ENCODE measurements around the gene TNFAIP2.
"Not testable (repeated sequence)": the region's sequence is repeated elsewhere in the genome, so short reads cannot be mapped to it uniquely, and the experiment has no call there.

Gene TNFAIP2

GRCh38 chr14:103158688-103159087, 35.4 kb downstream of the TNFAIP2 start:
- no peak for DNase-seq

GRCh38 chr14:103160321-103161053, 37.2 kb downstream of the TNFAIP2 start:
- DNase-seq = no peak

- no peak for DNase-seq
Measured at GRCh38 chr14:103161054-103161397, 37.8 kb downstream of the TNFAIP2 start.

GRCh38 chr14:103163199-103163598, 39.9 kb downstream of the TNFAIP2 start:
- DNase-seq = no peak

- DNase-seq = no peak
Measured at GRCh38 chr14:103164006-103164405, 40.7 kb downstream of the TNFAIP2 start.

- DNase-seq = no peak
Measured at GRCh38 chr14:103164779-103165178, 41.5 kb downstream of the TNFAIP2 start.

GRCh38 chr14:103165323-103165722, 42.1 kb downstream of the TNFAIP2 start:
- no peak for DNase-seq

GRCh38 chr14:103169954-103170353, 46.7 kb downstream of the TNFAIP2 start:
- no peak for DNase-seq

GRCh38 chr14:103171206-103171605, 47.9 kb downstream of the TNFAIP2 start:
- DNase-seq = not testable (repeated sequence)

- no peak for DNase-seq
Measured at GRCh38 chr14:103172921-103173320, 49.7 kb downstream of the TNFAIP2 start.

GRCh38 chr14:103173887-103174286, 50.6 kb downstream of the TNFAIP2 start:
- not testable (repeated sequence) for DNase-seq

- DNase-seq = not testable (repeated sequence)
Measured at GRCh38 chr14:103176176-103176575, 52.9 kb downstream of the TNFAIP2 start.

- no peak for DNase-seq
Measured at GRCh38 chr14:103177376-103177775, 54.1 kb downstream of the TNFAIP2 start.

GRCh38 chr14:103178521-103178920, 55.3 kb downstream of the TNFAIP2 start:
- DNase-seq = no peak

- no peak for DNase-seq
Measured at GRCh38 chr14:103179094-103179493, 55.8 kb downstream of the TNFAIP2 start.

- no peak for DNase-seq
Measured at GRCh38 chr14:103180331-103180730, 57.1 kb downstream of the TNFAIP2 start.

GRCh38 chr14:103184046-103184445, 60.8 kb downstream of the TNFAIP2 start:
- no peak for DNase-seq

GRCh38 chr14:103185051-103186029, 62.1 kb downstream of the TNFAIP2 start:
- peak; percentile 54 for DNase-seq

GRCh38 chr14:103186241-103186822, 63.1 kb downstream of the TNFAIP2 start:
- no peak for DNase-seq

Measured in NCI-H1436 (cell line).